GM23248 (cell line): ENCODE measurements around the gene OFD1. TPM values are rescaled to one million over a fixed set of nuclear protein-coding genes. Genes with fewer than 3 reads are reported as not detected.

Experiments used
- DNase-seq: peaks from one replicate; pipeline ENCODE4 v3.0.0-alpha.2; 2015
- H2AFZ ChIP-seq: fragments of 200-600 bp; sonication (generic); 2 replicates; pipeline ENCODE4 v1.6.1; 2016; ENCODE audit warnings: antibody characterized with exemption
- H3F3A ChIP-seq: fragments of 200-600 bp; sonication (generic); 2 replicates; pipeline ENCODE4 v1.6.1; 2016; ENCODE audit warnings: mild to moderate bottlenecking, antibody characterized with exemption, mixed run types; ENCODE audit not compliant: insufficient read depth
- H3K27ac ChIP-seq: fragments of 200-600 bp; sonication (generic); 2 replicates; pipeline ENCODE4 v1.5.1; 2016; ENCODE audit warnings: mild to moderate bottlenecking
- H3K27me3 ChIP-seq: fragments of 200-600 bp; sonication (generic); replicated peaks from 2 replicates; pipeline ENCODE4 v1.6.1; 2016; ENCODE audit warnings: mild to moderate bottlenecking; ENCODE audit not compliant: insufficient read depth
- H3K36me3 ChIP-seq: fragments of 200-600 bp; sonication (generic); 2 replicates; pipeline ENCODE4 v1.6.1; 2016; ENCODE audit warnings: low read depth, mild to moderate bottlenecking
- H3K4me1 ChIP-seq: fragments of 200-600 bp; sonication (generic); 2 replicates; pipeline ENCODE4 v1.6.1; 2016; ENCODE audit warnings: mild to moderate bottlenecking; ENCODE audit not compliant: insufficient read depth
- H3K4me2 ChIP-seq: fragments of 200-600 bp; sonication (generic); one replicate; pipeline ENCODE4 v1.6.1; 2016; ENCODE audit warnings: mild to moderate bottlenecking; ENCODE audit not compliant: unreplicated experiment
- H3K4me3 ChIP-seq: fragments of 200-600 bp; sonication (generic); 2 replicates; pipeline ENCODE4 v1.5.1; 2016; ENCODE audit warnings: mild to moderate bottlenecking
- H3K79me2 ChIP-seq: fragments of 200-600 bp; sonication (generic); 2 replicates; pipeline ENCODE4 v1.6.1; 2016; ENCODE audit warnings: mild to moderate bottlenecking; ENCODE audit not compliant: insufficient read depth
- H3K9ac ChIP-seq: fragments of 200-600 bp; sonication (generic); 2 replicates; pipeline ENCODE4 v1.6.1; 2016; ENCODE audit warnings: mild to moderate bottlenecking
- H3K9me2 ChIP-seq: fragments of 200-600 bp; sonication (generic); 2 replicates; pipeline ENCODE4 v1.6.1; 2016; ENCODE audit warnings: mixed run types, mild to moderate bottlenecking, moderate library complexity; ENCODE audit not compliant: insufficient read depth
- H3K9me3 ChIP-seq: fragments of 200-600 bp; sonication (generic); one replicate; pipeline ENCODE4 v1.6.1; 2017; ENCODE audit warnings: low read depth
- H4K20me1 ChIP-seq: fragments of 200-600 bp; sonication (generic); 2 replicates; pipeline ENCODE4 v1.6.0; 2016; ENCODE audit not compliant: insufficient read depth
- EZH2 ChIP-seq: fragments of 200-600 bp; sonication (generic); IDR thresholded peaks from 2 replicates; pipeline ENCODE4 v1.6.1; 2018; ENCODE audit warnings: antibody characterized with exemption, mild to moderate bottlenecking; ENCODE audit not compliant: insufficient read depth, poor library complexity, severe bottlenecking
- EZH2phosphoT487 ChIP-seq: fragments of 200-600 bp; sonication (generic); IDR thresholded peaks from 2 replicates; pipeline ENCODE4 v1.6.1; 2018; ENCODE audit warnings: antibody characterized with exemption, moderate library complexity, mild to moderate bottlenecking, low read depth; ENCODE audit not compliant: insufficient read depth
- WGBS, 2 experiments: methylation state at CpG; one replicate each; pipeline ENCODE4 v1.1.6; 2015 to 2017; ENCODE audit warnings: low lambda C conversion rate in 2 of 2, low coverage in 1 of 2; ENCODE audit errors: missing lambda C conversion rate in 2 of 2; 5-methylcytosine and 5-hydroxymethylcytosine counted together
- in situ Hi-C: fragments of 300-500 bp; cut with MboI; formaldehyde crosslinking; loops from 2 replicates; pipeline ENCODE4 v1.15.0; 2020
- polyA plus RNA-seq: library from polyadenylated mRNA; unstranded; fragments of >200 nt; fragmentation: Nextera tagmentation; extraction: Ambion mirVana; gene quantifications from 2 replicates; pipeline ENCODE4 v1.2.1, GENCODE V29; 2016
- total RNA-seq: library from RNA; depleted of rRNA; stranded (reverse); fragments of >200 nt; shearing (Covaris generic); gene quantifications from 2 replicates; pipeline ENCODE4 v1.2.3, GENCODE V29; 2014

Gene OFD1
- total and polyA plus RNA-seq, 2 experiments from 2014 or later, result 6.2 to 10.4 TPM

DNA sequence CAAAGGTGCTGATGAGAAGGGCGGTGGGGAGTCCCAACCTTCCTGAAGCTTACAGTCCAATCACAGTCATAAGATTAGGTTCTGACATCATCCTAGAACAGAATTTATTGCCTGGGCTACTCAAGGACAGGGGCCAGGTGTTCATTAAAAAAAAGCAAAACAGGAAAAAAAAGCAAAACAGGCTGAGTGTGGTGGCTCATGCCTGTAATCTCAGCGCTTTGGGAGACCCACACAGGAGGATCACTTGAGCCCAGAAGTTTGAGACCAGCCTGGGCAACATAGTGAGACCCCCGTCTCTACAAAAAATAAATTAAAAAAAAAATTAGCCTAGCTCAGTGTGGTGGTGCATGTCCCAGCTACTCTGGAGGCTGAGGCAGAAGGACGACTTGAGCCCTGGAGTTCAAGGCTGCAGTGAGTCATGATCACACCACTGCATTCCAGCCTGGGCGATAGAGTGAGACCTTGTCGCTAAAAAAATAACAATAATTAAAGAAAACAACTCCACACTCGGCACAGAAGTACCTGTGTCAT, 42.6 kb upstream of the OFD1 start:
- in situ Hi-C loops, result no loop called here
- Histone ChIP-seq H3K36me3 (no peaks in the 10 kb centered on the region), H3K9ac (no peak overlapping the region), H3K4me1 (peaks cover 22% of the 10 kb centered on the region), H3K27me3 (no peaks in the 10 kb centered on the region), H2AFZ (no peak overlapping the region), H3K4me2 (no peak overlapping the region), H3K27ac (no peak overlapping the region), H3K9me3 (no peaks in the 10 kb centered on the region), H3K4me3 (no peak overlapping the region), H3F3A (no peaks in the 10 kb centered on the region), H4K20me1 (peaks cover 7% of the 10 kb centered on the region; the same call in 1 of the 2 replicates), H3K9me2 (no peaks in the 10 kb centered on the region), H3K79me2 (peaks cover 80% of the 10 kb centered on the region)
- 77 to 79% methylated on average over 7 of the region's 7 CpGs for WGBS, 2 experiments
- DNase-seq, result no peak
- TF ChIP-seq EZH2, result no peak
- TF ChIP-seq EZH2phosphoT487, result no peak

DNA sequence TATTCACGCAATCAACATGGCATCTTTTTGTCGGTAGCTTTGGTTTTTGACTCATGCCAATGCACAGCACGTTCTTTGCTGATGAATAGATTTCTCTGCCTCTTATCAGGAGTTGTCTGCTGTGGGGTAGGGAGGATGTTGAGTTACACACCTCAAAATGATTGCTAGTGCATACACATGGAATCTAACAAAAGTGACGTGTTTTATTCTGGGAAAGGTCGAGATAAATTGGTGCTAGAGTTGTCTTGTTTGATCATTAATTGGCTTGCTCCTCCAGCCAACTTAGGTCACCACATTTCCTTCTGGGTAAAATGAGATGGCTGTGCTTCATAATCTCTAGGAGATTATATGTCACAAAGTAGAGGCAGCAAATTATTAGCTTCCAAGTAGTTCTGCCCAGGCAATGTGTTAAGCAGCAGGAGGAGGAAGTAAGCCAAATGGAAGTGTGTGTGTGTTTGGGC, 41.7 kb upstream of the OFD1 start:
- H3K27ac ChIP-seq, result 0 out of 2 replicates have a peak overlapping the region, but pooled peaks have one; percentile 33
- H4K20me1 ChIP-seq, result peaks cover 7% of the 10 kb centered on the region; the same call in 1 of the 2 replicates
- no peaks in the 10 kb centered on the region for H3K9me3 ChIP-seq
- WGBS, 2 experiments, result 64 to 65% methylated on average over 5 of the region's 5 CpGs
- H3K36me3 ChIP-seq, result no peaks in the 10 kb centered on the region
- H3K9me2 ChIP-seq, result no peaks in the 10 kb centered on the region
- H3K79me2 ChIP-seq, result peaks cover 89% of the 10 kb centered on the region
- in situ Hi-C loops, result no loop called here
- H3F3A ChIP-seq, result no peaks in the 10 kb centered on the region
- H2AFZ ChIP-seq, result no peak overlapping the region
- H3K4me2 ChIP-seq, result no peak overlapping the region
- H3K4me1 ChIP-seq, result peaks cover 28% of the 10 kb centered on the region
- DNase-seq, result no peak
- TF ChIP-seq EZH2, result no peak
- no peak for TF ChIP-seq EZH2phosphoT487
- H3K9ac ChIP-seq, result no peak overlapping the region
- no peaks in the 10 kb centered on the region for H3K27me3 ChIP-seq
- H3K4me3 ChIP-seq, result no peak overlapping the region

- Histone ChIP-seq H3K9ac (peak overlapping the region; percentile 14; the same call in 1 of the 2 replicates), H3K27ac (peak overlapping the region; percentile 33), H3K4me1 (peaks cover 34% of the 10 kb centered on the region), H2AFZ (no peak overlapping the region), H3K79me2 (peaks cover 94% of the 10 kb centered on the region), H3F3A (no peaks in the 10 kb centered on the region), H3K4me3 (no peak overlapping the region; the same call in 1 of the 2 replicates), H3K9me2 (no peaks in the 10 kb centered on the region), H3K27me3 (no peaks in the 10 kb centered on the region), H3K36me3 (no peaks in the 10 kb centered on the region), H4K20me1 (peaks cover 7% of the 10 kb centered on the region; the same call in 1 of the 2 replicates), H3K9me3 (no peaks in the 10 kb centered on the region), H3K4me2 (peak overlapping the region; percentile 27)
- 65 to 68% methylated on average over 7 of the region's 7 CpGs for WGBS, 2 experiments
- DNase-seq, result peak; percentile 31
- in situ Hi-C loops, result no loop called here
- TF ChIP-seq EZH2phosphoT487 (no peak), EZH2 (no peak)
These were observed 41.1 kb upstream of the OFD1 start for GRCh38 chrX:13693341-13693961.

DNA sequence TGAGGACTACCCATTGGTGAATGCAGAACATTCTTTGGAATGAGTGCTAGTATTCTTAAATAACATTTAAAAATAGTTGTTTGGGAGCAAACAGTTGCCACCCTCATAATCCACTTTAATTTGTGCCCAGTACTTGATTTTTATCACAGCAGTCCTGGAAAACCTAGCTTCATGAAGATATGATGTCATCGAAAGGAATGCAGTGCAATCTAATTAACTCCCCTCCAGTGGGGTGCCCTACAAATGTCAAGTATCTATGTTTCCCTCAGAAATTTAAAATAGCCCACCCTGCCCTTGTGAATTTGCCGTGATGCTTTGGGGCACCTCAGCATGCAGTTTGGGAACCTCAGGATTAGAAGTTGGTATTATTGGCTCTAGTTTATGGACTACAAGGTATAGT, 40.2 kb upstream of the OFD1 start:
- no peaks in the 10 kb centered on the region for H3K9me2 ChIP-seq
- in situ Hi-C loops, result no loop called here
- H3K4me2 ChIP-seq, result peak overlapping the region; percentile 42
- H3K36me3 ChIP-seq, result no peaks in the 10 kb centered on the region
- no peak overlapping the region for H3K4me3 ChIP-seq
- TF ChIP-seq EZH2phosphoT487 (no peak), EZH2 (no peak)
- no peaks in the 10 kb centered on the region for H3K27me3 ChIP-seq
- no peaks in the 10 kb centered on the region for H3F3A ChIP-seq
- peaks cover 7% of the 10 kb centered on the region; the same call in 1 of the 2 replicates for H4K20me1 ChIP-seq
- peak overlapping the region; percentile 14; the same call in 1 of the 2 replicates for H3K9ac ChIP-seq
- peaks cover 100% of the 10 kb centered on the region for H3K79me2 ChIP-seq
- H3K4me1 ChIP-seq, result peaks cover 43% of the 10 kb centered on the region
- no peaks in the 10 kb centered on the region for H3K9me3 ChIP-seq
- no peak overlapping the region for H2AFZ ChIP-seq
- peak; percentile 35 for DNase-seq
- peak overlapping the region; percentile 33; the same call in 1 of the 2 replicates for H3K27ac ChIP-seq
- WGBS, 2 experiments, result 43 to 53% methylated on average over 2 of the region's 2 CpGs
